ENCODE results near the gene DTX3L. TPM values are rescaled to one million over a fixed set of nuclear protein-coding genes. Genes with fewer than 3 reads are reported as not detected.

Gene DTX3L
- polyA plus RNA-seq, 3 donors: 8.6 to 29.0 (median 17.7) TPM

DNA sequence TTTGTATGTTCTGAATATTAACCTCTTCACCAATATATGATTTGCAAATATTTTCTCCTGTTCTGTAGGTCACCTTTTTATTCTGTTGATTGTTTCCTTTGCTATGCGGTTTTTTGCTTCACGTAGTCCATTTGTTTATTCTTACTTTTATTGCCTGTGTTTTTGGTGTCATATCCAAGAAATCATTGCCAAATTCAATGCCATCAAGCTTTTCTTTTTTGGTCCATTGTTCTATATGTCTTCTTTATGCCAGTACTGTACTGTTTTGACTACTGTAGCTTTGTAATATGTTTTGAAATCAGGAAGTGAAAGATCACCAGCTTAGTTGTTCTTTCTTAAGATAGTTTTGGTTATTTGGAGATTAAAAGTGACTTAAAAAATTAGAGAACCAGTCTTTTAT is 17.5 kb downstream of the DTX3L start:
- Histone ChIP-seq H3K27ac (ENCODE audit: low read depth in 1 of 2, low read length in 2 of 2) (no peak overlapping the region), H3K4me1 (ENCODE audit: control insufficient read depth in 1 of 2, insufficient read depth in 2 of 2, low read length in 2 of 2) (peaks cover 5 to 8% of the 10 kb centered on the region in 2 donors), H4K20me1 (ENCODE audit: insufficient read depth, low read length) (no peaks in the 10 kb centered on the region), H3K36me3 (replicated peaks in 1 of 2; ENCODE audit: control insufficient read depth in 1 of 2, insufficient read depth in 2 of 2, low read length in 2 of 2) (no peaks in the 10 kb centered on the region), H3K4me3 (replicated peaks in 1 of 3; ENCODE audit: low read depth in 2 of 3, low read length in 3 of 3) (no peak overlapping the region), H3K9me3 (replicated peaks in 1 of 2; ENCODE audit: control insufficient read depth in 1 of 2, insufficient read depth in 1 of 2, low read length in 2 of 2) (peaks cover 10 to 18% of the 10 kb centered on the region in 2 donors), H3K4me2 (replicated peaks; ENCODE audit: extremely low read depth, low read length, poor library complexity, severe bottlenecking) (no peak overlapping the region), H3K79me2 (ENCODE audit: insufficient read depth, low read length) (no peaks in the 10 kb centered on the region), H2AFZ (ENCODE audit: insufficient read depth, low read depth, low read length, poor library complexity, severe bottlenecking) (no peak overlapping the region), H3K27me3 (ENCODE audit: control insufficient read depth in 2 of 2, insufficient read depth in 2 of 2, low read length in 2 of 2) (no peaks in the 10 kb centered on the region), H3K9ac (ENCODE audit: insufficient read depth, low read length, poor library complexity, severe bottlenecking) (no peak overlapping the region)
- H3K4me1 Mint-ChIP-seq: peaks cover 23% of the 10 kb centered on the region
- peaks cover 0 to 6% (median 2%) of the 10 kb centered on the region in 3 donors for H3K27me3 Mint-ChIP-seq (ENCODE audit: low read depth in 3 of 3)
- H3K27ac Mint-ChIP-seq: no peak overlapping the region
- peaks cover 16 to 29% (median 27%) of the 10 kb centered on the region in 7 donors for H3K9me3 Mint-ChIP-seq
- no peak for TF ChIP-seq CTCF (IDR thresholded peaks at IDR 0.05)
- DNase-seq: no peak
- intact Hi-C loops (cut with micrococcal nuclease): no loop called here
- H3K36me3 Mint-ChIP-seq: peaks cover 3 to 6% of the 10 kb centered on the region in 2 donors
- no CpG with 5 or more reads among the region's 2 CpGs for WGBS (ENCODE audit: insufficient coverage)
- H3K4me3 Mint-ChIP-seq: no peak overlapping the region

- Histone ChIP-seq H3K9ac (ENCODE audit: insufficient read depth, low read length, poor library complexity, severe bottlenecking) (no peak overlapping the region), H3K27ac (ENCODE audit: low read depth in 1 of 2, low read length in 2 of 2) (no peak overlapping the region), H3K4me2 (replicated peaks; ENCODE audit: extremely low read depth, low read length, poor library complexity, severe bottlenecking) (no peak overlapping the region), H4K20me1 (ENCODE audit: insufficient read depth, low read length) (no peaks in the 10 kb centered on the region), H3K36me3 (replicated peaks in 1 of 2; ENCODE audit: control insufficient read depth in 1 of 2, insufficient read depth in 2 of 2, low read length in 2 of 2) (no peaks in the 10 kb centered on the region), H3K9me3 (replicated peaks in 1 of 2; ENCODE audit: control insufficient read depth in 1 of 2, insufficient read depth in 1 of 2, low read length in 2 of 2) (peaks cover 10 to 18% of the 10 kb centered on the region in 2 donors), H3K4me3 (replicated peaks in 1 of 3; ENCODE audit: low read depth in 2 of 3, low read length in 3 of 3) (no peak overlapping the region), H3K4me1 (ENCODE audit: control insufficient read depth in 1 of 2, insufficient read depth in 2 of 2, low read length in 2 of 2) (peaks cover 1 to 4% of the 10 kb centered on the region in 2 donors), H3K79me2 (ENCODE audit: insufficient read depth, low read length) (no peaks in the 10 kb centered on the region), H3K27me3 (ENCODE audit: control insufficient read depth in 2 of 2, insufficient read depth in 2 of 2, low read length in 2 of 2) (no peaks in the 10 kb centered on the region), H2AFZ (ENCODE audit: insufficient read depth, low read depth, low read length, poor library complexity, severe bottlenecking) (no peak overlapping the region)
- peaks cover 16 to 29% (median 27%) of the 10 kb centered on the region in 7 donors for H3K9me3 Mint-ChIP-seq
- peaks cover 0 to 6% (median 2%) of the 10 kb centered on the region in 3 donors for H3K27me3 Mint-ChIP-seq (ENCODE audit: low read depth in 3 of 3)
- intact Hi-C loops (cut with micrococcal nuclease): no loop called here
- DNase-seq: no peak
- no peak overlapping the region for H3K27ac Mint-ChIP-seq
- no peak for TF ChIP-seq CTCF (IDR thresholded peaks at IDR 0.05)
- peaks cover 18% of the 10 kb centered on the region for H3K4me1 Mint-ChIP-seq
- WGBS (ENCODE audit: insufficient coverage): no CpG with 5 or more reads among the region's 1 CpG
- H3K36me3 Mint-ChIP-seq: peaks cover 3 to 6% of the 10 kb centered on the region in 2 donors
- H3K4me3 Mint-ChIP-seq: no peak overlapping the region
Measured at GRCh38 chr3:122582390-122582789, 18.3 kb downstream of the DTX3L start.
